ENCODE data around the gene GNAI1. TPM values are rescaled to one million over a fixed set of nuclear protein-coding genes. Genes with fewer than 3 reads are reported as not detected.

The GNAI1 gene
- total RNA-seq, 2 donors from 2014 or later: 30.2 to 40.4 TPM

GRCh38 chr7:80105701-80106408 lies 28.8 kb upstream of the GNAI1 start:
- TF ChIP-seq POLR2AphosphoS5 (IDR thresholded peaks at IDR 0.05) (no peak), POLR2A (IDR thresholded peaks at IDR 0.05) (no peak), CTCF (IDR thresholded peaks at IDR 0.05) (no peak)
- H3K9me3 ChIP-seq: no peaks in the 10 kb centered on the region

GRCh38 chr7:80106498-80107113 lies 28.0 kb upstream of the GNAI1 start:
- Histone ChIP-seq H3K4me1 (replicated peaks) (no peaks in the 10 kb centered on the region), H3K27ac (no peak overlapping the region), H3K9me3 (no peaks in the 10 kb centered on the region), H3K4me3 (no peak overlapping the region), H3K36me3 (no peaks in the 10 kb centered on the region), H3K27me3 (replicated peaks; ENCODE audit: insufficient read depth) (no peaks in the 10 kb centered on the region)
- TF ChIP-seq POLR2A (IDR thresholded peaks at IDR 0.05): no peak
- no peak for TF ChIP-seq POLR2AphosphoS5 (IDR thresholded peaks at IDR 0.05)
- no peak for TF ChIP-seq CTCF (IDR thresholded peaks at IDR 0.05)
- WGBS: 69% methylated on average over 2 of the region's 2 CpGs
- intact Hi-C loops (cut with DNase I): no loop called here
- DNase-seq (ENCODE audit: low spot score): no peak

More at GRCh38 chr7:80105701-80106408, 28.8 kb upstream of the GNAI1 start:
- 88% methylated on average over 3 of the region's 3 CpGs for WGBS
- Histone ChIP-seq H3K4me3 (no peak overlapping the region), H3K4me1 (replicated peaks) (no peaks in the 10 kb centered on the region), H3K27ac (no peak overlapping the region), H3K27me3 (replicated peaks; ENCODE audit: insufficient read depth) (no peaks in the 10 kb centered on the region), H3K36me3 (no peaks in the 10 kb centered on the region)
- intact Hi-C loops (cut with DNase I): no loop called here
- no peak for DNase-seq (ENCODE audit: low spot score)

- WGBS: 46% methylated on average over 1 of the region's 1 CpG
- H3K36me3 ChIP-seq: no peaks in the 10 kb centered on the region
- H3K4me1 ChIP-seq (replicated peaks): no peaks in the 10 kb centered on the region
- no peaks in the 10 kb centered on the region for H3K27me3 ChIP-seq (replicated peaks; ENCODE audit: insufficient read depth)
- DNase-seq (ENCODE audit: low spot score): no peak
- H3K27ac ChIP-seq: no peak overlapping the region
- TF ChIP-seq POLR2A (IDR thresholded peaks at IDR 0.05) (no peak), POLR2AphosphoS5 (IDR thresholded peaks at IDR 0.05) (no peak), CTCF (IDR thresholded peaks at IDR 0.05) (no peak)
- H3K9me3 ChIP-seq: no peaks in the 10 kb centered on the region
- no peak overlapping the region for H3K4me3 ChIP-seq
- intact Hi-C loops (cut with DNase I): no loop called here
Observed at GRCh38 chr7:80107278-80107677, 27.4 kb upstream of the GNAI1 start.

- Histone ChIP-seq H3K27ac (no peak overlapping the region), H3K9me3 (no peaks in the 10 kb centered on the region), H3K4me1 (replicated peaks) (no peaks in the 10 kb centered on the region), H3K4me3 (no peak overlapping the region), H3K36me3 (no peaks in the 10 kb centered on the region), H3K27me3 (replicated peaks; ENCODE audit: insufficient read depth) (no peaks in the 10 kb centered on the region)
- no peak for TF ChIP-seq CTCF (IDR thresholded peaks at IDR 0.05)
- TF ChIP-seq POLR2A (IDR thresholded peaks at IDR 0.05): no peak
- TF ChIP-seq POLR2AphosphoS5 (IDR thresholded peaks at IDR 0.05): no peak
- intact Hi-C loops (cut with DNase I): no loop called here
- WGBS: 79% methylated on average over 5 of the region's 5 CpGs
- no peak for DNase-seq (ENCODE audit: low spot score)
Observed at GRCh38 chr7:80110376-80110775, 24.3 kb upstream of the GNAI1 start.

GRCh38 chr7:80114159-80114558 lies 20.5 kb upstream of the GNAI1 start:
- no peak overlapping the region for H3K4me3 ChIP-seq
- H3K27ac ChIP-seq: no peak overlapping the region
- intact Hi-C loops (cut with DNase I): no loop called here

More at GRCh38 chr7:80114159-80114558, 20.5 kb upstream of the GNAI1 start:
- no peaks in the 10 kb centered on the region for H3K36me3 ChIP-seq
- H3K9me3 ChIP-seq: no peaks in the 10 kb centered on the region
- no peaks in the 10 kb centered on the region for H3K27me3 ChIP-seq (replicated peaks; ENCODE audit: insufficient read depth)
- H3K4me1 ChIP-seq (replicated peaks): no peaks in the 10 kb centered on the region
- WGBS: 90% methylated on average over 4 of the region's 4 CpGs
- TF ChIP-seq CTCF (IDR thresholded peaks at IDR 0.05): no peak
- TF ChIP-seq POLR2A (IDR thresholded peaks at IDR 0.05): no peak
- TF ChIP-seq POLR2AphosphoS5 (IDR thresholded peaks at IDR 0.05): no peak
- no peak for DNase-seq (ENCODE audit: low spot score)

Data from prostate gland (tissue), 2 donors.